Measurements from ENCODE around the gene IFI27L1. TPM values are rescaled to one million over a fixed set of nuclear protein-coding genes. Genes with fewer than 3 reads are reported as not detected.

IFI27L1 gene
- polyA plus RNA-seq, 3 donors: 2.1 to 3.1 (median 2.2) TPM

GRCh38 chr14:94101748-94102147 is 20.6 kb downstream of the IFI27L1 start:
- Histone ChIP-seq H3K4me1 (ENCODE audit: control insufficient read depth in 1 of 2, insufficient read depth in 2 of 2, low read length in 2 of 2) (peaks cover 6 to 10% of the 10 kb centered on the region in 2 donors), H3K27ac (ENCODE audit: low read depth in 1 of 2, low read length in 2 of 2) (no peak overlapping the region), H3K9ac (ENCODE audit: insufficient read depth, low read length, poor library complexity, severe bottlenecking) (no peak overlapping the region), H3K36me3 (replicated peaks in 1 of 2; ENCODE audit: control insufficient read depth in 1 of 2, insufficient read depth in 2 of 2, low read length in 2 of 2) (no peaks in the 10 kb centered on the region), H3K79me2 (ENCODE audit: insufficient read depth, low read length) (no peaks in the 10 kb centered on the region), H3K4me3 (replicated peaks in 1 of 3; ENCODE audit: low read depth in 2 of 3, low read length in 3 of 3) (no peak overlapping the region), H3K9me3 (replicated peaks in 1 of 2; ENCODE audit: control insufficient read depth in 1 of 2, insufficient read depth in 1 of 2, low read length in 2 of 2) (no peaks in the 10 kb centered on the region), H3K27me3 (ENCODE audit: control insufficient read depth in 2 of 2, insufficient read depth in 2 of 2, low read length in 2 of 2) (no peaks in the 10 kb centered on the region), H2AFZ (ENCODE audit: insufficient read depth, low read depth, low read length, poor library complexity, severe bottlenecking) (no peak overlapping the region), H4K20me1 (ENCODE audit: insufficient read depth, low read length) (no peaks in the 10 kb centered on the region), H3K4me2 (replicated peaks; ENCODE audit: extremely low read depth, low read length, poor library complexity, severe bottlenecking) (no peak overlapping the region)
- H3K9me3 Mint-ChIP-seq: no peaks in the 10 kb centered on the region
- H3K4me3 Mint-ChIP-seq: no peak overlapping the region
- no peak for TF ChIP-seq CTCF (IDR thresholded peaks at IDR 0.05)
- H3K27me3 Mint-ChIP-seq (ENCODE audit: low read depth in 3 of 3): peaks cover 0 to 1% (median 0%) of the 10 kb centered on the region in 3 donors
- peaks cover 0 to 14% of the 10 kb centered on the region in 2 donors for H3K36me3 Mint-ChIP-seq
- intact Hi-C loops (cut with micrococcal nuclease): no loop called here
- DNase-seq: no peak
- peaks cover 16% of the 10 kb centered on the region for H3K4me1 Mint-ChIP-seq
- WGBS (ENCODE audit: insufficient coverage): 98% methylated on average over 6 of the region's 10 CpGs
- no peak overlapping the region for H3K27ac Mint-ChIP-seq

GRCh38 chr14:94102768-94103482 is 21.8 kb downstream of the IFI27L1 start:
- Histone ChIP-seq H3K9ac (ENCODE audit: insufficient read depth, low read length, poor library complexity, severe bottlenecking) (no peak overlapping the region), H3K36me3 (replicated peaks in 1 of 2; ENCODE audit: control insufficient read depth in 1 of 2, insufficient read depth in 2 of 2, low read length in 2 of 2) (no peaks in the 10 kb centered on the region), H3K4me3 (replicated peaks in 1 of 3; ENCODE audit: low read depth in 2 of 3, low read length in 3 of 3) (no peak overlapping the region), H3K4me2 (replicated peaks; ENCODE audit: extremely low read depth, low read length, poor library complexity, severe bottlenecking) (no peak overlapping the region), H3K79me2 (ENCODE audit: insufficient read depth, low read length) (no peaks in the 10 kb centered on the region), H3K9me3 (replicated peaks in 1 of 2; ENCODE audit: control insufficient read depth in 1 of 2, insufficient read depth in 1 of 2, low read length in 2 of 2) (no peaks in the 10 kb centered on the region), H4K20me1 (ENCODE audit: insufficient read depth, low read length) (no peaks in the 10 kb centered on the region), H2AFZ (ENCODE audit: insufficient read depth, low read depth, low read length, poor library complexity, severe bottlenecking) (no peak overlapping the region), H3K27ac (ENCODE audit: low read depth in 1 of 2, low read length in 2 of 2) (no peak overlapping the region), H3K4me1 (ENCODE audit: control insufficient read depth in 1 of 2, insufficient read depth in 2 of 2, low read length in 2 of 2) (peaks cover 6 to 10% of the 10 kb centered on the region in 2 donors), H3K27me3 (ENCODE audit: control insufficient read depth in 2 of 2, insufficient read depth in 2 of 2, low read length in 2 of 2) (no peaks in the 10 kb centered on the region)
- peaks cover 0 to 3% (median 0%) of the 10 kb centered on the region in 7 donors for H3K9me3 Mint-ChIP-seq
- peaks cover 0 to 6% of the 10 kb centered on the region in 2 donors for H3K36me3 Mint-ChIP-seq
- intact Hi-C loops (cut with micrococcal nuclease): no loop called here
- TF ChIP-seq CTCF (IDR thresholded peaks at IDR 0.05): no peak
- WGBS (ENCODE audit: insufficient coverage): 91% methylated on average over 5 of the region's 8 CpGs
- H3K4me3 Mint-ChIP-seq: no peak overlapping the region
- H3K27ac Mint-ChIP-seq: peak overlapping the region in 1 of 7 donors; percentile 60
- DNase-seq: no peak
- H3K27me3 Mint-ChIP-seq (ENCODE audit: low read depth in 3 of 3): peaks cover 0 to 1% (median 0%) of the 10 kb centered on the region in 3 donors
- peaks cover 14% of the 10 kb centered on the region for H3K4me1 Mint-ChIP-seq

All from CD14-positive monocyte (primary cell).